Upper lobe of right lung (tissue), 1 donor: ENCODE measurements around the gene B3GALT6. TPM values are rescaled to one million over a fixed set of nuclear protein-coding genes. Genes with fewer than 3 reads are reported as not detected.
A peak's percentile ranks its signal among the peaks of the same experiment; 100 is the strongest.

Experiments used
- ATAC-seq: fragments of 200-7000 bp; cut with Tn5 transposase; one replicate; pipeline ENCODE4 v1.9.1; 2020; ENCODE audit warnings: mild to moderate bottlenecking, moderate library complexity
- DNase-seq: peaks from one replicate; pipeline ENCODE4 v3.0.0-alpha.2; 2020
- H3K27ac ChIP-seq: fragments of 200-600 bp; one replicate; pipeline ENCODE4 v1.8.0; 2022
- H3K27me3 ChIP-seq: fragments of 200-600 bp; one replicate; pipeline ENCODE4 v1.8.0; 2022; ENCODE audit warnings: mild to moderate bottlenecking
- H3K36me3 ChIP-seq: fragments of 200-600 bp; one replicate; pipeline ENCODE4 v1.8.0; 2022
- H3K4me1 ChIP-seq: fragments of 200-600 bp; one replicate; pipeline ENCODE4 v1.8.0; 2022
- H3K4me3 ChIP-seq: fragments of 200-600 bp; one replicate; pipeline ENCODE4 v1.8.0; 2022; ENCODE audit warnings: mild to moderate bottlenecking
- H3K9me3 ChIP-seq: fragments of 200-600 bp; one replicate; pipeline ENCODE4 v1.8.0; 2022
- intact Hi-C: fragments of 100-400 bp; cut with DNase I; formaldehyde crosslinking; loops from one replicate; pipeline ENCODE4 v1.11.0; 2022
- total RNA-seq: library from RNA; stranded (reverse); fragmentation: NEBNext Ultra II Directional; extraction: Animal tissue kit (Norgen Biotek cat#: 25700); gene quantifications from one replicate; pipeline ENCODE4 v1.2.1, GENCODE V29; 2021
- TF ChIP-seq, protein P1 (sequence below): fragments of 200-600 bp; IDR thresholded peaks from one replicate; pipeline ENCODE4 v1.8.0; 2022; ENCODE audit warnings: antibody characterized with exemption
- donor health status: DM: no; HTN: yes; CAD: no; lungs with severe emphysema.

The B3GALT6 gene
- total RNA-seq, 1 donor from 2014 or later: 16.7 TPM

GRCh38 chr1:1279028-1279427 is 47.0 kb downstream of the B3GALT6 start:
- no peaks in the 10 kb centered on the region for H3K36me3 ChIP-seq
- H3K9me3 ChIP-seq: no peaks in the 10 kb centered on the region
- DNase-seq: no peak
- intact Hi-C loops: no loop called here
- ATAC-seq: no peak
- H3K27ac ChIP-seq: no peak overlapping the region
- peaks cover 5% of the 10 kb centered on the region for H3K4me1 ChIP-seq
- TF ChIP-seq, protein P1, sequence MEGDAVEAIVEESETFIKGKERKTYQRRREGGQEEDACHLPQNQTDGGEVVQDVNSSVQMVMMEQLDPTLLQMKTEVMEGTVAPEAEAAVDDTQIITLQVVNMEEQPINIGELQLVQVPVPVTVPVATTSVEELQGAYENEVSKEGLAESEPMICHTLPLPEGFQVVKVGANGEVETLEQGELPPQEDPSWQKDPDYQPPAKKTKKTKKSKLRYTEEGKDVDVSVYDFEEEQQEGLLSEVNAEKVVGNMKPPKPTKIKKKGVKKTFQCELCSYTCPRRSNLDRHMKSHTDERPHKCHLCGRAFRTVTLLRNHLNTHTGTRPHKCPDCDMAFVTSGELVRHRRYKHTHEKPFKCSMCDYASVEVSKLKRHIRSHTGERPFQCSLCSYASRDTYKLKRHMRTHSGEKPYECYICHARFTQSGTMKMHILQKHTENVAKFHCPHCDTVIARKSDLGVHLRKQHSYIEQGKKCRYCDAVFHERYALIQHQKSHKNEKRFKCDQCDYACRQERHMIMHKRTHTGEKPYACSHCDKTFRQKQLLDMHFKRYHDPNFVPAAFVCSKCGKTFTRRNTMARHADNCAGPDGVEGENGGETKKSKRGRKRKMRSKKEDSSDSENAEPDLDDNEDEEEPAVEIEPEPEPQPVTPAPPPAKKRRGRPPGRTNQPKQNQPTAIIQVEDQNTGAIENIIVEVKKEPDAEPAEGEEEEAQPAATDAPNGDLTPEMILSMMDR: no peak
- no peak overlapping the region for H3K4me3 ChIP-seq
- no peaks in the 10 kb centered on the region for H3K27me3 ChIP-seq

DNA sequence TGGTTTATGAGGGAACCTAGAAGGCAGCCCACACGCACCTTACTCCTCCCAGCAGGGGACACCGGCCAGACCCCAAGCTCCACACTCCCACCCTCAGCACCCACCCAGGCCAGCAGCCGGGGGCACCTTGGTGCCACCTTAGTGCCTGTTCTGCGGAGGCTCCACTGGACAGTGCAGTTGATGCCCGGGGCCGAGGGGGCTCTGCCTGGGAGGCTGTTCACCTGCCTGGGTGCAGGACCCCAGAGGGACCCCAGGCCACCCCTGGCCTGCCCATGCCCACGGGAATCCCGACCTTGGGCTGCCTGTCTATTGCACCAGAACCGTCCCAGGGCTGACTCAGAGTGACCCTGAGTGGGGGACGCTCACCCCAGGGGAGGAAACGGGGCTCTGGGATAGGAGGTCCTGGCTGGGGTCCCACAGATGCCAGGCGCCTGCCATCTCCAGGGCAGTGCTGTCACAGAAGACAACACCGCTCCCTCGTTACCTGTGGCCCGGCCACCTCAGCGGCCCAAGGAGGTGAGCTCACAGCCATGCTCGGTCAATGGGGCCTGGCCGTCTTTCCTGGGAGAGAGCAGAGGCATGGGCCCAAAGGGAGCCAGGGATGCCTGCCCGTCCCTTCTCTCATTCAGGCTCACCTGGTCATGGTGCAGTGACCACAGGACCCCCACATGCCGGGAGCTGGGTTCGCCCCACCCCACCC is 48.9 kb downstream of the B3GALT6 start:
- no peaks in the 10 kb centered on the region for H3K4me1 ChIP-seq
- TF ChIP-seq, protein P1: no peak
- H3K36me3 ChIP-seq: no peaks in the 10 kb centered on the region
- H3K4me3 ChIP-seq: no peak overlapping the region
- no peak for DNase-seq
- no peak for ATAC-seq
- intact Hi-C loops: loop anchor here (10.0 kb wide), 1 partner anchor 156 kb away; no protein-coding TSS in a partner anchor
- no peak overlapping the region for H3K27ac ChIP-seq
- H3K9me3 ChIP-seq: no peaks in the 10 kb centered on the region
- peaks cover 2% of the 10 kb centered on the region for H3K27me3 ChIP-seq

DNA sequence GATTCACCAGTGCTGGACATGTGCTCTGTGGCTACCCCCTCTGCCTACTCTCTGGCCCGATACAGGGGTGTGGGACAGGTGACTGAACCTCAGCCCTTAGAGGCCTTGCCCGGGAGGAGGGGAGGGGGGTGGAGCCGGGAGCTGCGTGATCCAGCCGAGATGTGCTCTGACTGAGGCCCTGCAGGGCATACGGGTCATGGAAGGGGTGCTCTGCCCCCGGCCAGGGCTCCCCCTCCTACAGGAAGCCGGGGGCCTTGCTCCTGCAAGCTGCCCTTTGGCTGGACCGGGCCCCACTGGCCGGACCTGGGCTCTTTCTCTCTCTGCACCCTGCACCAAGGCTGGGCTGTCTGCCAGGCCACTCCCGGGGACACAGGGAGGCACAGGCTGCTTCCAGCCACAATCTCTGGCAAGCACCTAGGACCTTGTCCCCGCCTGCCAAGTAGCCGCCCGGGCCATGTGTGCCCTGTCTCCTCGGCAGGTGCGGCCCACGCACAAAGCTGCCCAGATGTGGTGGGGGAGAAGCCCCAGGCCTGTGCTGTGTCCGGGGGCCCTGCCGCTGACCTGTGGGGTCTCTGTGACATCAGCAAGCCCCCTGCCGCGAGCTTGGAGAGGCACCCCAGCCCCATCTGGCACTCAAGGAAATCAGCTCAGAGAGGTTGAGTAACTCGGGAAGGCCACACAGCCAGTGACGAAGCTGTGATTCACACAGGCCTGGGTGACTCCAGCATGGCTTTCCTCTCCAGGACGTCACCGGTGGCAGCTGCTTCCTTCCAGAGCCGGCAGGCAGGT is 49.7 kb downstream of the B3GALT6 start:
- DNase-seq (peak; percentile 91), ATAC-seq (peak; percentile 80)
- H3K36me3 ChIP-seq: no peaks in the 10 kb centered on the region
- H3K4me3 ChIP-seq: no peak overlapping the region
- peaks cover 9% of the 10 kb centered on the region for H3K27me3 ChIP-seq
- TF ChIP-seq, protein P1: no peak
- H3K4me1 ChIP-seq: no peaks in the 10 kb centered on the region
- intact Hi-C loops: loop anchor here (10.0 kb wide), 1 partner anchor 157 kb away; no protein-coding TSS in a partner anchor
- no peak overlapping the region for H3K27ac ChIP-seq
- no peaks in the 10 kb centered on the region for H3K9me3 ChIP-seq

- intact Hi-C loops: loop anchor here (10.0 kb wide), 1 partner anchor 158 kb away; no protein-coding TSS in a partner anchor
- Histone ChIP-seq H3K36me3 (no peaks in the 10 kb centered on the region), H3K4me1 (no peaks in the 10 kb centered on the region), H3K9me3 (no peaks in the 10 kb centered on the region), H3K4me3 (no peak overlapping the region), H3K27me3 (peaks cover 14% of the 10 kb centered on the region), H3K27ac (no peak overlapping the region)
- DNase-seq: no peak
- ATAC-seq: no peak
- TF ChIP-seq, protein P1: no peak
These were observed 51.0 kb downstream of the B3GALT6 start for GRCh38 chr1:1282998-1283397.

- no peaks in the 10 kb centered on the region for H3K9me3 ChIP-seq
- intact Hi-C loops: loop anchor here (10.0 kb wide), 1 partner anchor 159 kb away; no protein-coding TSS in a partner anchor
- TF ChIP-seq, protein P1: no peak
- ATAC-seq (no peak), DNase-seq (no peak)
- no peaks in the 10 kb centered on the region for H3K4me1 ChIP-seq
- no peak overlapping the region for H3K27ac ChIP-seq
- no peak overlapping the region for H3K4me3 ChIP-seq
- H3K27me3 ChIP-seq: peaks cover 14% of the 10 kb centered on the region
- no peaks in the 10 kb centered on the region for H3K36me3 ChIP-seq
These were observed 51.8 kb downstream of the B3GALT6 start for GRCh38 chr1:1283821-1284220.

Other genes starting within 250 kb of the B3GALT6 start
- gene HES4, start 232.1 kb upstream of the B3GALT6 start, total RNA-seq: 26.8 TPM
- 93.6 TPM for gene ISG15, start 218.7 kb upstream of the B3GALT6 start, total RNA-seq
- 135 TPM for gene AGRN, start 212.1 kb upstream of the B3GALT6 start, total RNA-seq
- gene RNF223, start 157.9 kb upstream of the B3GALT6 start, total RNA-seq: 0.55 TPM
- 9.7 TPM for gene C1orf159, start 116.1 kb upstream of the B3GALT6 start, total RNA-seq
- not detected for gene TTLL10, start 58.4 kb upstream of the B3GALT6 start, total RNA-seq
- 0.98 TPM for gene TNFRSF18, start 25.6 kb upstream of the B3GALT6 start, total RNA-seq
- 7.7 TPM for gene TNFRSF4, start 18.1 kb upstream of the B3GALT6 start, total RNA-seq
- gene SDF4, start 236 bp upstream of the B3GALT6 start, total RNA-seq: 132 TPM
- gene C1QTNF12, start 14.5 kb downstream of the B3GALT6 start, total RNA-seq: 2.6 TPM
- gene UBE2J2, start 41.6 kb downstream of the B3GALT6 start, total RNA-seq: 52.5 TPM
- 3.6 TPM for gene SCNN1D, start 48.2 kb downstream of the B3GALT6 start, total RNA-seq
- 55.2 TPM for gene ACAP3, start 75.7 kb downstream of the B3GALT6 start, total RNA-seq
- 14.2 TPM for gene PUSL1, start 76.4 kb downstream of the B3GALT6 start, total RNA-seq
- 81.9 TPM for gene INTS11, start 92.4 kb downstream of the B3GALT6 start, total RNA-seq
- gene CPTP, start 92.6 kb downstream of the B3GALT6 start, total RNA-seq: 20.4 TPM
- gene TAS1R3, start 99.0 kb downstream of the B3GALT6 start, total RNA-seq: 0.32 TPM
- gene DVL1, start 117.2 kb downstream of the B3GALT6 start, total RNA-seq: 66.0 TPM
- 66.3 TPM for gene MXRA8, start 126.3 kb downstream of the B3GALT6 start, total RNA-seq
- gene AURKAIP1, start 143.0 kb downstream of the B3GALT6 start, total RNA-seq: 92.1 TPM
- 165 TPM for gene CCNL2, start 167.1 kb downstream of the B3GALT6 start, total RNA-seq
- gene MRPL20, start 175.1 kb downstream of the B3GALT6 start, total RNA-seq: 80.7 TPM
- 21.5 TPM for gene ANKRD65, start 189.0 kb downstream of the B3GALT6 start, total RNA-seq
- 87.4 TPM for gene VWA1, start 203.5 kb downstream of the B3GALT6 start, total RNA-seq
- gene ATAD3C, start 217.5 kb downstream of the B3GALT6 start, total RNA-seq: 10.4 TPM
- 24.3 TPM for gene ATAD3B, start 239.5 kb downstream of the B3GALT6 start, total RNA-seq